ENCODE data around the gene MAPK4.

Gene MAPK4

DNA sequence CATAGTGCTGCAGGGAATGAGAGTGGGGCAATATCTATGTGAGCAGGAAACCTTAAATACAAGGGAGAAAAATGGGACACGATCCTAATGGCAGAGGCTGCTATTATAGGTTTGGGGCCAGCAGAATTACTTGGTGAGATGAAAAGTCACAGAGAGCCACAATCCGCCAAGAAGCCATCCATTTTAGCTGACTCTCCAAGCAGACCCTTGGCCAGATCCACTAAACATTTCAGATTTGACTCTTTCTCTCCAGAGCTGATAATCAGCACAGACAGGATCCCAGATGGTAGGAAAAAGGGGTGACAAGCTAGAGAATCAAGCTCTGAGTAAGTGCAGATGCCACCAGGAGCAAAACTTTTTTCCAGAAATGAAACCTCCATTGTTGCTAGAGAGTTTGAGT, 61.5 kb downstream of the MAPK4 start:
- DNase-seq (ENCODE audit: extremely low spot score, insufficient read length, low read depth) (no peak), FAIRE-seq (no peak)

DNA sequence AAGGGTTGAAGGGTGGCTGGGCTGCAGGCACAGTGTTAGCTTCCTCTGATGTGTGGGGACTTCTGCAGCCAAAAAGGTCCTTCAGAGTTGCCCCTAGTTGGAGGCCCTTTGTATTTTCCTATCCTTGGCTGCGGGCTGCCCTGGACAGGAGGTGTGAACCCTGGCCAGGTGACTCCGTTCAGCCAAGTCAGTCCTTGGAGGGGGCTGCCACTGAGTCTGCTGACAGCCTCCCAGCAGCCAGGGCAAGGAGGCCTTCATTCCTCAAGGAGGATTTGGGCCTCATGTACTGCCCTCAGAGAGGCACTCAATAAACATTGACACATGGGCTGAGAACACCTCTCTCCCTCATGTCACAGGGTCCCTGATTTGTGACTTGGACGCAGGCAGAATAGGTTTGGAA, 62.4 kb downstream of the MAPK4 start:
- FAIRE-seq (no peak), DNase-seq (ENCODE audit: extremely low spot score, insufficient read length, low read depth) (no peak)

DNA sequence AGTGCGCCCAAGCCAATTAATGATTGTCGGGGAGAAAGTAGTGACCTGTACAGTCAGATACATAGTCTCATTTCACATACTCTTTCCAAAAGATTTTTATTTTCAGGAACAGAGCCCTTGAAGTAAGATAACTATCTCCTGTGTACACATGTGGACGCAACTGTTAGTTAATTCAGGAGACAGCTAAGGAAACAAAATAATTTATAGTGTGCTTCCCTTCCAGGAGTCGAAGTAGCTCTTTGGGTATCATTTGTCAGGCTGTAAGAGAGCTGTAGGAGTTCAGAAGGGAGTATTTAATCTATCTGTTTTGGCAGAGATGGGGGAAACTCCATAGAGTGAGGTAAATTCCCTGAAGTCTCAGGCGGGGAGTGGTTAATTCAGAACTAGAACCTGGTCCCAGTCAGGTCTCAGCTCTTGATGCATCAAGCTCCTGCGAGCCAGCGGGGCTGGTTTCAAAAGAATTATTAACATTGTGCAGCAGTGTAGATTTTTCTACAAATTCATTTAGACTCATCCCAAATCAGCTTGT, 63.0 kb downstream of the MAPK4 start:
- no peak for DNase-seq (ENCODE audit: extremely low spot score, insufficient read length, low read depth)
- FAIRE-seq = no peak

DNA sequence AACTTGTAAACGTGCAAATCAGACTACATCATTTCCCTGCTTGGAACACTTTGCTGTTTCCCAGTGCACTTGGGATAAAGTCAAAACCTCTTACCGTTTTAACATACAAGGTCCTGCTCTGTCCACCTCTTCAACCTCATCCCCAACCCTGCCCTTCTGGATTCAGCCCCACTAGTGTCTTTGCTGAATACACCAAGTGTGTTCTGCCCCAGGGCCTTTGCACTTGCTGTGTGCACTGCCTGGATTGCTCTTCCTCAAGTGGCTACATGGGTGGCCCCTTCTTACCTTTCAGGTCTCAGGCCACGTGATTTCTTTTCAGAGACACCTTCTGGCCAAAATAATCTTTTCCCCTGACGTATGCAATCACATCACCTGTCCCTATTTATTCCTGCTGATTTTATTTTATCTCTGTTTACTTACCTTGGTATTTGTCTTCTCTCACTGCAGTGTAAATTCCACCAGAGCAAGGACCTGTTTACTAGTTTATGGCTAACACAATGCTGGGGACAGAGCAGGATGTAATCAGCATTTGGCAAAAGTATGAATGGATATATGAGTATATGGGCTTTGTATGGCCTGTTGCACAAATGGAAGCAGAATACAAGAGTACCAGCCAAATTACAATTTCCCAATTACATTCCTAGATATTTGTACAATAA, 63.9 kb downstream of the MAPK4 start:
- FAIRE-seq (no peak), DNase-seq (ENCODE audit: extremely low spot score, insufficient read length, low read depth) (no peak)

DNA sequence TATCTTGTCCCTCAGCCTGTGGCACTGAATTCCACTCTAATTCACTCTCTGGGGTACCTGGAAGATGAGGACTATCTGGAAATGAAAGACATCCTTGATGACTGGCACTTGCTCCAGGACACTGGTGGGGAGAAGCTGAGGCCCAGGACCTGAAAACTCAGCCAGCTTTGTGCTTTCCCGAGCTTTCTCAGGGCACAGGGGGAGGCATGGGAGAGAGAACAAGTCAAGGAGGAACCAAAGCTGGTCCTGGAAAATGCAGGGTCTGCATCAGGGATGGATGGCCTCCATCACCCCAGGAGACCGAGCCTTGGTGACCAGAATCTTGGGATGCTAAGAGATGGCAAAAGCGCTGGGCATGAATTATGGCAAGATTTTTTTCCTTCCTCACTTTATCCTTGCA, 65.1 kb downstream of the MAPK4 start:
- DNase-seq (ENCODE audit: extremely low spot score, insufficient read length, low read depth) = no peak
- FAIRE-seq = no peak

DNA sequence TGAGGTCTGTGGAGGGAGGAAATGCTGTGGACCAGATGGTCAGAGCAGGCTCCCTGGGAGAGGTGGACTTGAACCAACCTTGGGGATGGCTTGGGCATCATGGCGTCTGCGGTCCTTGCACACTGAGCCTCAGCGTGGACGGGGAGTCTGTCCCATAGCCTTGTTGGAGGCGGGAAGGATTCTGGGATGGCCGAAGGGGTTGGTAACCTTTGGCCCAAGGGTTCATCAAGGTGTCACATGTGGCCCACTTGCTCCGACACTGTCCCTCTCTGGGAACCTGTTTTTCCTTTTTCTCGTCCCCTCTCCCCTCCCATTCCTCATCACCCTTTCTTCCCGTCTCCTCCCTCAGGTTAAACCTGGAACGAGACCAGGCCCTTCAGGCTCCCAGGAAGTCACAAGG, 66.4 kb downstream of the MAPK4 start:
- DNase-seq (ENCODE audit: extremely low spot score, insufficient read length, low read depth) (no peak), FAIRE-seq (no peak)

DNA sequence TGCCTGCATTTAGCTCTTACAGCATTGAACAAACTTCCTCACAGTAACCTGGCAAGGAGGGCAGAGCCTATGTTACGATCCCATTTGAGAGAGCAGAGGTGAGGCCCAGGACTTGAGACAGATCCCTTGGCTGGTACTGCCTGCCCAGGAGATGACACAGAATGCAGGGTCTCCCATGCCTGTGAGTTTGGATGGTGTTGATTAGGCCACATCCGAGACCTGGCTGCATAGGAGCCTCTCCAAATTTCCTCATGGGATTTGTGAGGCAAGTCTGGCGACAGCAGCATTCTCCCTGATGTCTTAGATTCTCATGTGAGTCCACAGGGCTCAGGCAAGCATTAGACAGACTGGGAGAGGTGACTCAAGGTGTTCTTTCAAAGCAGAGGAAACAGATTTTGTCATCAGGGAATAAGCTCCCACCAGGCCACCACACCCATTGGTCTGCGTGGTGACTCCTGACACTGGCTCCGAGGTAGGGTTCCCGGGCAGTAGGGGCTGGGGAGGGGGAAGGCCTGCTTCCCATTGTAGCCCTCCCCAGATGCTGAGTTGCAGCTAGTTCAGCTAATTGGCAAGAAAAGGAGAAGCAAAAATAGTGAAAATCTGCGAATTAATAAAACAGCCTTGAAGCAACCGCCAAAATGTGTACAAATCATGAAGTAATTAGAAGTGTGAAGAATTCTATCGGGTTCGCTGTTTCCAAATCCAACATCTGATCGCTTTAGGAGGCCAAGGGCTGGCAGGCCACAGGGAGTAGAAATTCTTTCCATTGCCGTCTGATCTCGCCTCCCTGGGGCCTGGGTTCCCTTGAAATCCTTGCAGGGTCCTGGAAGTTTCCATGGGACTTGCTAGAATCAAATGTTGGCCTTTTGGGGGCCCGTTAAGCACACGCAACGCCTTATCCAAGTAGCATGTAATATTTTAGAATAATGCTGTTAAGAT, 68.0 kb downstream of the MAPK4 start:
- no peak for FAIRE-seq
- no peak for DNase-seq (ENCODE audit: extremely low spot score, insufficient read length, low read depth)

DNA sequence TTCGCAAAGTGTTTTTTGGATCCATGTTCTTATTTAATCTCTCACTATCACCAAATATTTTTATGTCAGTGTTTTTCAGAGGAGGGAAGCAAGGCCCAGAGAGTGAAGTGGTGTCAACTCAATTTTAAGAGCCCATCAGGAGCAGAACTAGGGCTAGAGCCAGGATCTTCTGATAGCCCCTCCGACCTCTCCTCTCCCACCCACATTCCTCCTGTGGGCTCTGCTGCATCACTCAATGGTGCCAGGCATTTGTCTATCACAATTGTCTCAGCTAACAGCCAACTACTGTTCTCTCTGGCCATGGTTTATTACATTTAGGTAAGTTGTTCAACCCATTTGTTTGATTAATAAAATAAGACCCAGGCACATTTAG, 68.6 kb downstream of the MAPK4 start:
- no peak for DNase-seq (ENCODE audit: extremely low spot score, insufficient read length, low read depth)
- no peak for FAIRE-seq

DNA sequence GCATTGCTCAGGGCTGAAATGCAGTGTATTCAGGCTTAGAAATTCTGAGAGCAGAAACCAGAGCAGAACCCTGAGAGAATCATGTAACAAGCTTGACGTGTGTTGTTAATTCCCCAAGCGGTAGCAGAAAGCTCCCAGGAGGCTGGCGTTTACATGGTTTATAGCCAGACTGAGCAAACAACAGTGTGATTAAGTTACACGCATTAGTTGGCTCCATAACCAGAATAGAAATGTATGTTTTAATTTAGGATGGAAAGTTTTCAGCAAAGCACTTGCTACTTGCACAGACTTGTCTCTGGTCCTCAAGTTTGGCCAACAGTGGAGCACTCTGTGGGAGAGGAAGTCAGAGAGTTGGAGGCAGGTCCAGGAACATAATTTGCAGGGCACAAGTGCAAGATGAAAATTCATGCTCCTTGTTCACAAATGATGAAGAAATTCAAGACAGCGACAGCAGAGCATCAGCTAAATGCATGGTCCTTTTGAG, 69.3 kb downstream of the MAPK4 start:
- no peak for DNase-seq (ENCODE audit: extremely low spot score, insufficient read length, low read depth)
- no peak for FAIRE-seq

DNA sequence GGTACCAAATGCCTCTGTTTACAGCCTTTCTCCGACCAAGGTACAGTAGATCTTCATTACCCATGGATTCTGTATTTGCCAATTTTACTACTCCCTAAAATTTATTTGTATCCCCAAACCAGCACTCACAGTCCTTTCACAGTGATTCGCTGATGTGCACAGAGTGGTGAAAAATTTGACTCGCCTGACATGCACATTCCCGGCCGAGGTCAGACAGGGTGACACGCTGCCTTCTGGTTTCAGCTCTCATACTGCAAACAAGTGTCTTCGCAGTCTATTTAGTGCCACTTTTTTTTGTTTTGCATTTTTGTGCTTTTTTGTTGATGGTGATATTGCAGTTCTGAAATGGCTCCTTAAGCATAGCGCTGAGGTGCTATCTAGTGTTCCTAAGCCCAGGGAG, 71.0 kb downstream of the MAPK4 start:
- DNase-seq (ENCODE audit: extremely low spot score, insufficient read length, low read depth) = no peak
- FAIRE-seq = no peak

DNA sequence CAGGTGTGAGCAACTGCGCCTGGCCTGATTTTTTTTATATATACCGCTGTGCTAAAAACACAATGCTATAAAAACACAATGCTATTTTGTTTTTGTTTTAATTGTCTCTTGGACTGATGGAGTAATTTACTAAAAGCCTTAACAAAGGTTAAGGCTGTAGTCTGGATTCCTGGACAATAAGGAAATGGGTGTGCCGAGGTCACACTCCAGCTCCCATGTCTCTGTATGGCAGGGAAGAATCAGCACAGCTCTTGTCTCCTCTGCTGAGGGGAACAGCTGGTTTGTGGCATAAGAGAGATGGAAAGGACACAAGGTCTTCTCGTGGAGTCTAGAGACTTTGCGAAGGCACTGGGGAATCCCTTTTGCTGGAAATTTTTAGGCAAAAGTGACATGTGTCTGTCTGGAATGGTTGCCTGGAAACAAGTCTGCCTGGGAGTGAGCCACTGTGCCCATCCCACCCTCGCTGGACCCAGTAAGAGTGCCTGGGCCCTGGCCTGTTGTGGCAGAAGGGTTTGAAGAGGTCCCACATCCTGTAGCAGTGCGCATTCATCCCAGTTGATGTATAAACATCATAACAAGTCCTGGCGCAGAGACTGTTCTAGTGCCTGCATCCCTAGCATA, 73.1 kb downstream of the MAPK4 start:
- FAIRE-seq (no peak), DNase-seq (ENCODE audit: extremely low spot score, insufficient read length, low read depth) (no peak)

DNA sequence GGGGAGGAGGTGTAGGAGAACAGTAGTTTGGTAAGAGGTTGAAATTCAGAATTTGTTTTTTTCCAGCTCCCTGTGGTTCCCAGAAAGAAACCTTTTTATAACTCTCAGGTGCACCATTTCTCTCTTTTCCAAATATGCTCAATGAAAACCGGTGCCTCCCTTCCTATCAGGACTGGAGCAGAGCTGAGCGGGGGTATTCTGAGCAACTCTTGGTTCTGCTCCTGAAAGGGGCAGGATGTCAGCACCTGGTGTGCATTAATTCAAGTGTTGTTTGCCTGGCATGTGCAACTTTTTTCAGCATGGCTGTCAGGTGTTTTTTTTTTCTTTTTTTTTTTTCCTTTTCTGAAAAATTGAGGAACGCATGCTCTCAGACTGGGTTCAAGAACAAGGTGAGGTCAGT, 74.1 kb downstream of the MAPK4 start:
- DNase-seq (ENCODE audit: extremely low spot score, insufficient read length, low read depth) = no peak
- no peak for FAIRE-seq

DNA sequence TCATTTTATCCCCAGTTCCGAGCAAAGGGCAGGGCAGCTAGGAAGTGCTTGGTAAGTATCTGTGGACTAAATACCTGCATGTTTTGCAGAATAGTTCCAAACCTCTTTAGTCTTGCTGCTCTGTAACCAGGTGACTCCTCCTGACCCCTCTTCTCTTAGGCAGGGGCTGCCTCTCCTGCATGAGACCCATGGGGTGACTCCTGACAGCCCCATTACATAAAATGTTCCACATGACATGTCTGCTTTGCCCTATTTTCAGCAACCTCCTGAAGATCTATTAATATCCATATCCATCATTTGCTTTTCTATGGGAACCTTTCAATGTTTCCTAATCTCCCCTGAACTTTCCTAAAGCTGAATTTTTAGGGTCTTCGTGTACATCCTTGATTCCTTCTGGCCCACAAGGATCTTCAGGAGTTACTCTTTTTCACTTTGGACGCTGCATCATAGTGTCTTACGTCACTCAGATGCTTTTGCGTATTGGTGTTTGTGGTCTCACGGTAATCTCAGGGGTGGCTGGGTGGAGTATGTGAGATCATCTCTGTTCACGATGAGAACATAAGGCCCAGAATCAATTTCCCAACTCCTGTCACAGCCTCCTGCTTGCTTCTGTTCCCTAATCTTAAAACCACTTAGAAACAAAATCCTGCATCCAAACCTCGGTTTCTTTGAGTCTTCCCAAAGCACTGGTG, 76.6 kb downstream of the MAPK4 start:
- no peak for FAIRE-seq
- DNase-seq (ENCODE audit: extremely low spot score, insufficient read length, low read depth) = no peak

DNA sequence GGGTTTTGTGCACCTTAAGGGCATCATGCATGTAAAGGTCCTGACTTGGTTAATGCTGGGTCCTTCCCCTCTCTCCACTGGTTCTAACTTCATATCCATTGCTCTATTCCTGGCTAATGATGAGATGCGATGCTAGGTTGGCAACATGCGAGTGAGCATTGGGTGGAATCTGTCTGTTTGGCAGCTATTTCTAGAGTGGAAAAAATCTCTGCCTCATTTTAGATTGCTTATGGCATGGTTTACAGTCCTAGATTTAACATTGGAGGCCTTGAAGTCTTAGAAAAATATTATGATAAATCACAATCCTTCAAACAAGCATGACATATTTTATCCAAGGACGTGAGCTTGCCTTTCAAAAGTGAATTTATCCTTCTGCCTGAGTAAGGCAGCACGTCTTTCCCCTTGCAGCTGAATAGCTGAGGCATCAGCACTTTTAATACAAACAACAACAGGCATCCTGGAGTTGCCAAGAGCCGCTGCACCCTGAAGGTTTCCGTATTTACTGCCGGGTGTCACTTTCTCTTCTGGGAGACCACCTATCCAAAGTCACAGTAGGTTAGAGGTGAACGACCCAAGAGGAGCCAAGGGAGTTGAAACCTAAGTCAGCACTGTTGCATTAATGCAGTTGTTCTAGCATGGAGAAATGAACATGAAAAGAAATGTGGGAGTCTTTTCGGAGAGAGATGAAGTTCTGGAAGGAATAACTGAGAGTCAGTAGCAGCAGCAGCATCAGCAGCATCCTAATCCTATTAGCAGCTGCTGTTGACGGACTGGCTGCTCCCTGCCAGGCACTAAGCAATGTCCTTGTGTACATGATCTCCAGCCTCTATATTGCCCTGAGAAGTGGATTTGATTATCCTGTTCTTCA, 78.4 kb downstream of the MAPK4 start:
- FAIRE-seq (no peak), DNase-seq (ENCODE audit: extremely low spot score, insufficient read length, low read depth) (no peak)

DNA sequence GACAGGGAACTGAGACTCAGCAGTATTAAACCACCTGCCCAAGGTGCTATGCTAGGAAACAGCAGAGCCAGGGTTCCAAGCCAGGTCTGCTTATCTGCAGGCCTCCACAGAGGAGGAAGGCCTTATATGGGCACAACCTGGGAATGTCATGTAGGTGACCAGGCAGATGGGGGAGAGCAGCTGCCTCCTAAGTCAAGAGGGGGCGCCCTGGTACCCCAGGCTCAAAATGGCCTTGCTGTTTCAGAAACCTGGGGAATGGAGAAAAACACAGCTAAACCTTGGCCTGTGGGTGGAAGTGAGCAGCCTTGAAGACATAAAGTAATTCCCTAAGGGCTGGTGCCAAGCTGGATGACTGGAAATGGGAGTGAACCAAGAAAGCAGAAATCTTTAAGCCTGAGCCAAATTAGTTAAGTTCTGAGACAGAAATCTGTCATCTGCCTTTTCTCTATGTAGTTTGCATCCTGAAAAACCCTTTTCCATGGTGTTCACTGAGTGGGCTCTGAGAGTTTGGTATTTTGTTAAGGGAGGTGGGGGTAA, 79.1 kb downstream of the MAPK4 start:
- FAIRE-seq = no peak

DNA sequence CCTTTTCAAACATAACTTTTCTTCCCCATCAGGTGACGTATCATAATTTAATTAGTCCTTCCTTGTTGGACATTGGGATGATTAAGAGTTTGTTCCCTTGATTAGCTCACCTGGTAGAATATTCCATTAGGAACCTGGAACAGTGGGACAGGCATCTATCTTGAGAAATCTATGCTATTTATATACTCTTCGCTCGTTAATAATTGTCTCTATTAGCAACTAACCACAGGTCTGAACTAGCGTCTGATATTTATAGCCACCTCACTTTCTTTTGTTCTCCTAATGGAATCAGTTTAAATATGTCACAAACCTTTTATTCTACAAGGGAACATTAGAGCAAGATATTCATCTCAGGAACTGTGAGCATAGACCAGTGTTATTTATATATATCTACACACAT, 79.8 kb downstream of the MAPK4 start:
- DNase-seq (ENCODE audit: extremely low spot score, insufficient read length, low read depth) (no peak), FAIRE-seq (no peak)

More for the DNA sequence above, 79.1 kb downstream of the MAPK4 start:
- DNase-seq (ENCODE audit: extremely low spot score, insufficient read length, low read depth) = no peak

DNA sequence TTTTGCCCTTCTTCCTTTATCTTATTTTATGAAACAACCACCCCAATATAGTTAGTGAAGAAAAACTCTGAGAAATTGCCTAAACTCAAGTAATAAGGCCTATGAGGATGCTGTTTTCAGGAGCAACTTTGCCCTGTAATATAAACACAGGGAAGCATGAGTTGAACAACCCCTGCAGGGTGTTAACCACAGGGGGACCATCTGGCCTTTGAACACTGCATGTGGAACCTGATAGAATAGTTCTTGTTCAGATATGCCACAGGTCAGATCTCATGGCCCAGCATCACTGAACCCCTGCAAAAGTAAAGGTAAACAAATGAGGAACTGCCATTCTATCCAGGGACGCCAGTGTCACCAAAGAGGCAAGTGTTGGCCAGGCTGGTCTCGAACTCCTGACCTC, 82.6 kb downstream of the MAPK4 start:
- no peak for FAIRE-seq
- DNase-seq (ENCODE audit: extremely low spot score, insufficient read length, low read depth) = no peak

DNA sequence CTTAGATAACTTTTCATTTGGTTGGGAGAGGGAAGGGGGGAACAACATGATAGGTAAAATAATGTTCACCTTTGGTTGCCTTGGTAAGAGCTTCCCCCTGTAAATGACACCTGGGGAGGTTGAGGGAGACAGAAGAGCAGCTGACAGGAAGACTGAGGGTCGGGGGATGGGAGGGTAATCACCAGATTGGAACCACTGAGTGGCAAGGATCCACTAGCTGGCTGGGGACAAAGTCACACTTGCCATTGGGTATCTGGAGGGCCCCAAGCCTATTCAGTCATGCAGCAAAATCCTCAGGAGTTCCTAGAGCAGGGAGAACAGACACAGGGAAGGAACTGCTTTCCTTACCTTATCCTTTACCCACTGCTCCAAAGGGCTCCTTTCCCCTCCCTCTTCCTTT, 84.3 kb downstream of the MAPK4 start:
- DNase-seq (ENCODE audit: extremely low spot score, insufficient read length, low read depth) = no peak
- FAIRE-seq = no peak

DNA sequence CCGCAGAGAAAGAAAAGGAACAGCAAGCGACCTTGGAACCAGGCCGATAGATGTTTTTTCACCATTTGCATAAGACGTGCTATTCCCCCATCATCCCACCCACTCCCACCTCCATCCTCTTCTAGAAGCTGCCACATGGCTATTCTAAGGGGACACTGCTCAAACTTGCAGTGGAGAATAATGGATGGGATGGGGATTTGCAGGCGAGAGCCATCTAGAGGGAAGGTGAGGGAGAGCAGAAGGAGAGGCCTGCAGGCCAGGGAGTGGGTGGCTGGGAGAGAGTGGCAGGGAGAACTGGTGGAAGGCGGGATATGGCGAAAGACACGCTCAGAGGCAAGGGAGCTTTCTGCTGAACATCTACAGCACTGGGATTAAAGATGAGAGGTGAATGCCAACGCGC, 84.9 kb downstream of the MAPK4 start:
- FAIRE-seq (no peak), DNase-seq (ENCODE audit: extremely low spot score, insufficient read length, low read depth) (no peak)
